ENCODE measurements around the gene SOX5. TPM values are rescaled to one million over a fixed set of nuclear protein-coding genes. Genes with fewer than 3 reads are reported as not detected.
"Not testable (repeated sequence)": the region's sequence is repeated elsewhere in the genome, so short reads cannot be mapped to it uniquely, and the experiment has no call there.

Gene SOX5
- total and polyA plus RNA-seq, 5 donors: 1.9 to 14.3 (median 10.0) TPM

DNA sequence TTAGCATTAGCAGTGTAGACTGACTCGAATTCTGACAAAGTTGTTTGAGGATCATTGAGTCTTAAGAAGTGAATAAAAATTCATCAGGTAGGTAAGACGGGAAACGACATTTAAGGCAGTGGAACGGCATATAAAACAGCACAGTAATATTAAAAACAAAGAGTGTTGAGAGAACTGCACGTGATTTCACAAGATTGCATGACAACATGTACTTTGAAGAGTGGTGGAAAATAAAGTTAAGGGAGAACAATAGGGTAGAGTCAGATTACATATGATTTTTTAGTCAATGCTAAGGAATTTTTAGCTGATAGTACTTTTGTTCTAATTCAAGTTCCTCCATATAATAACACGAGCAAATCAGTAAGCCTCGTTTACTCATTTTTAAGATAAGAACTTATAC lies 115.4 kb downstream of the SOX5 start:
- Histone ChIP-seq H3K9me3 (ENCODE audit: control insufficient read depth, low read length) (no peaks in the 10 kb centered on the region), H3K27me3 (ENCODE audit: control insufficient read depth, insufficient read depth) (no peaks in the 10 kb centered on the region)

GRCh38 chr12:23831739-23832138 lies 117.7 kb downstream of the SOX5 start:
- DNase-seq: no peak
- Histone ChIP-seq H3K27ac (ENCODE audit: low read length) (no peak overlapping the region), H3K4me3 (ENCODE audit: low read length) (no peak overlapping the region), H3K27me3 (ENCODE audit: control insufficient read depth, insufficient read depth) (no peaks in the 10 kb centered on the region), H3K9me3 (ENCODE audit: control insufficient read depth, low read length) (no peaks in the 10 kb centered on the region), H3K4me1 (ENCODE audit: control insufficient read depth, insufficient read depth, low read length) (peaks cover 2% of the 10 kb centered on the region)
- intact Hi-C loops (cut with DNase I): no loop called here
- 71% methylated on average over 3 of the region's 3 CpGs for WGBS
- no peak for ATAC-seq

More for the DNA sequence above, 115.4 kb downstream of the SOX5 start:
- no peak overlapping the region for H3K4me3 ChIP-seq (ENCODE audit: low read length)
- ATAC-seq: no peak
- intact Hi-C loops (cut with DNase I): no loop called here
- H3K4me1 ChIP-seq (ENCODE audit: control insufficient read depth, insufficient read depth, low read length): peaks cover 2% of the 10 kb centered on the region
- WGBS: 73% methylated on average over 7 of the region's 7 CpGs
- DNase-seq: no peak
- H3K27ac ChIP-seq (ENCODE audit: low read length): no peak overlapping the region

DNA sequence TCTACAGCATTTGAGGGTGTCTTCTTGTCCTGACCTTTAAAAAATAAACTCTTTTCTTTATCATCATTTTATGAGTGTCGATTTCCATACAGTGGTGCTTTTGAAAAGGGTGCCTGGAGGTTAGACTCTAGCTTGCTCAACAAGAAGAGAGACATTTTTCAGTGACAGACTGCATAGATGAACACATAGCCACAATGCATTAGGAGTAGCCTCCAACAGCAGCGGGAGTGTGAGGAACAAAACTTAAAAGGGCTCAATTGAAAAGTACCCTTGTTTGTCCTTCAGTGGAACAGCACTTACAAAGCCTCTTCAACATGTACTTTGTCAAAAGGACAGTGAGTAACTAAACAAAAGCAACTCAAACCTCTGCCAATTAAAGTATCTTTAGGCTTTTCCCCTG lies 119.3 kb downstream of the SOX5 start:
- Histone ChIP-seq H3K27me3 (ENCODE audit: control insufficient read depth, insufficient read depth) (no peaks in the 10 kb centered on the region), H3K27ac (ENCODE audit: low read length) (no peak overlapping the region), H3K9me3 (ENCODE audit: control insufficient read depth, low read length) (no peaks in the 10 kb centered on the region), H3K4me1 (ENCODE audit: control insufficient read depth, insufficient read depth, low read length) (peaks cover 2% of the 10 kb centered on the region), H3K4me3 (ENCODE audit: low read length) (no peak overlapping the region)
- WGBS: 60% methylated on average over 2 of the region's 2 CpGs
- ATAC-seq (no peak), DNase-seq (no peak)
- intact Hi-C loops (cut with DNase I): no loop called here

- H3K9me3 ChIP-seq (ENCODE audit: control insufficient read depth, low read length): no peaks in the 10 kb centered on the region
- H3K4me3 ChIP-seq (ENCODE audit: low read length): no peak overlapping the region
- H3K27me3 ChIP-seq (ENCODE audit: control insufficient read depth, insufficient read depth): no peaks in the 10 kb centered on the region
- no peak for DNase-seq
- intact Hi-C loops (cut with DNase I): no loop called here
- H3K4me1 ChIP-seq (ENCODE audit: control insufficient read depth, insufficient read depth, low read length): peaks cover 2% of the 10 kb centered on the region
- no peak for ATAC-seq
- no peak overlapping the region for H3K27ac ChIP-seq (ENCODE audit: low read length)
- 96% methylated on average over 2 of the region's 2 CpGs for WGBS
These were observed 122.1 kb downstream of the SOX5 start for GRCh38 chr12:23827353-23827752.

- H3K4me1 ChIP-seq (ENCODE audit: control insufficient read depth, insufficient read depth, low read length): not testable (repeated sequence)
- 89% methylated on average over 11 of the region's 11 CpGs for WGBS
These were observed 124.3 kb downstream of the SOX5 start for GRCh38 chr12:23825124-23825523.

GRCh38 chr12:23824358-23824757 lies 125.1 kb downstream of the SOX5 start:
- Histone ChIP-seq H3K4me1 (ENCODE audit: control insufficient read depth, insufficient read depth, low read length) (no peaks in the 10 kb centered on the region), H3K27ac (ENCODE audit: low read length) (no peak overlapping the region), H3K4me3 (ENCODE audit: low read length) (no peak overlapping the region), H3K27me3 (ENCODE audit: control insufficient read depth, insufficient read depth) (no peaks in the 10 kb centered on the region), H3K9me3 (ENCODE audit: control insufficient read depth, low read length) (no peaks in the 10 kb centered on the region)
- intact Hi-C loops (cut with DNase I): no loop called here
- DNase-seq (no peak), ATAC-seq (no peak)
- WGBS: 87% methylated on average over 8 of the region's 8 CpGs

More at GRCh38 chr12:23825124-23825523, 124.3 kb downstream of the SOX5 start:
- H3K27me3 ChIP-seq (ENCODE audit: control insufficient read depth, insufficient read depth); DNase-seq; intact Hi-C loops (cut with DNase I); H3K27ac ChIP-seq (ENCODE audit: low read length); H3K9me3 ChIP-seq (ENCODE audit: control insufficient read depth, low read length); ATAC-seq; H3K4me3 ChIP-seq (ENCODE audit: low read length): not testable (repeated sequence)

DNA sequence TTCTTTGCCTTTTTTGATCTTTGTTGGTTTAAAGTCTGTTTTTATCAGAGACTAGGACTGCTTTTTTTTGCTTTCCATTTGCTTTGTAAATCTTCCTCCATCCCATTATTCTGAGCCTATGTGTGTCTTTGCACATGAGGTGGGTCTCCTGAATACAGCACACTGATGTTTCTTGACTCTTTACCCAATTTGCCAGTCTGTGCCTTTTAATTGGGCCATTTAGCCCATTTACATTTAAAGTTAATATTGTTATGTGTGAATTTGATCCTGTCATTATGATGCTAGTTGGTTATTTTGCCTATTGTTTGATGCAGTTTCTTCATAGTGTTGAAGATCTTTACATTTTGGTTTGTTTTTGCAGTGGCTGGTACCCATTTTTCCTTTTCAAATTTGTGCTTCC lies 126.6 kb downstream of the SOX5 start:
- H3K9me3 ChIP-seq (ENCODE audit: control insufficient read depth, low read length); ATAC-seq; H3K4me3 ChIP-seq (ENCODE audit: low read length); H3K4me1 ChIP-seq (ENCODE audit: control insufficient read depth, insufficient read depth, low read length); intact Hi-C loops (cut with DNase I); H3K27ac ChIP-seq (ENCODE audit: low read length); H3K27me3 ChIP-seq (ENCODE audit: control insufficient read depth, insufficient read depth); DNase-seq: not testable (repeated sequence)

DNA sequence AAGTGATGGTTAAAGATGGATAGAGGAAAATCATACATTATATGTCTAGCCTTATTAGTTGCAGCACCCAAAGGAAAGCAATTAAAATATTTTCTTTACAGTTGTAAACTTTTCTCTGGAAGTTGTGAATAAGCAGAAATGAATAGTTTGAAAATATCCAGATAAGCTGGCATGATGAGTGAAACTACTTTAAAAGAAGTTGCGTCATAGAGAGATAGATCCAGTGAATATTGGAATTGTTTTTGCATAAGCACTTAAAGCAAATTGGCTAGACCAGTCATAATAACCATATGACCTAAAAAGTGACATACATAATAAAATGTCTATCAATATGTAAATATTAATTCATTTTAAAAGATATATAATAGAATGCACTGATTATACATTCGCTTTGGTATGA lies 132.1 kb downstream of the SOX5 start:
- no peaks in the 10 kb centered on the region for H3K9me3 ChIP-seq (ENCODE audit: control insufficient read depth, low read length)
- DNase-seq: no peak
- no peaks in the 10 kb centered on the region for H3K27me3 ChIP-seq (ENCODE audit: control insufficient read depth, insufficient read depth)
- intact Hi-C loops (cut with DNase I): no loop called here
- no peak for ATAC-seq
- 79% methylated on average over 2 of the region's 2 CpGs for WGBS
- no peaks in the 10 kb centered on the region for H3K4me1 ChIP-seq (ENCODE audit: control insufficient read depth, insufficient read depth, low read length)
- H3K27ac ChIP-seq (ENCODE audit: low read length): no peak overlapping the region
- no peak overlapping the region for H3K4me3 ChIP-seq (ENCODE audit: low read length)

GRCh38 chr12:23816394-23816851 lies 133.0 kb downstream of the SOX5 start:
- intact Hi-C loops (cut with DNase I): no loop called here
- no peak overlapping the region for H3K27ac ChIP-seq (ENCODE audit: low read length)
- no peak overlapping the region for H3K4me3 ChIP-seq (ENCODE audit: low read length)
- 91% methylated on average over 4 of the region's 4 CpGs for WGBS
- DNase-seq (no peak), ATAC-seq (no peak)
- H3K9me3 ChIP-seq (ENCODE audit: control insufficient read depth, low read length): no peaks in the 10 kb centered on the region
- no peaks in the 10 kb centered on the region for H3K27me3 ChIP-seq (ENCODE audit: control insufficient read depth, insufficient read depth)
- H3K4me1 ChIP-seq (ENCODE audit: control insufficient read depth, insufficient read depth, low read length): no peaks in the 10 kb centered on the region

DNA sequence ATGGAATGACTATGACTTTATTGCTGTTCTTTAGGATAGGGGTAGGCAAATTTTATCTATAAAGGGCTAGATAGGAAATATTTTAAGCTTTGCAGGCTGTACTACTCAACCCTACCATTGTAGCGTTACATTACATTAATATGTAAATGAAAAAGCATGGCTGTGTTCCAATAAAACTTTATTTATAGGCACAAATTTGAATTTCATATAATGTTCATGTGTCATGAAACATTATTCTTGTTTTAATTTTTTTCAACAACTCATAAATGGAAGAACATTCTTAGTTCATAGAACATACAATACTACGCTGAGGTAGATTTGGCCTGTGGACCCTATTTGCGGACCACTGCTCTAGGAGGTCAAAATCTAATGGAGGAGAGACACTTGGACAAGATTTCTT lies 133.7 kb downstream of the SOX5 start:
- Histone ChIP-seq H3K4me3 (ENCODE audit: low read length) (no peak overlapping the region), H3K9me3 (ENCODE audit: control insufficient read depth, low read length) (no peaks in the 10 kb centered on the region), H3K4me1 (ENCODE audit: control insufficient read depth, insufficient read depth, low read length) (no peaks in the 10 kb centered on the region), H3K27ac (ENCODE audit: low read length) (no peak overlapping the region), H3K27me3 (ENCODE audit: control insufficient read depth, insufficient read depth) (no peaks in the 10 kb centered on the region)
- DNase-seq: no peak
- WGBS: 99% methylated on average over 3 of the region's 3 CpGs
- intact Hi-C loops (cut with DNase I): no loop called here
- no peak for ATAC-seq

DNA sequence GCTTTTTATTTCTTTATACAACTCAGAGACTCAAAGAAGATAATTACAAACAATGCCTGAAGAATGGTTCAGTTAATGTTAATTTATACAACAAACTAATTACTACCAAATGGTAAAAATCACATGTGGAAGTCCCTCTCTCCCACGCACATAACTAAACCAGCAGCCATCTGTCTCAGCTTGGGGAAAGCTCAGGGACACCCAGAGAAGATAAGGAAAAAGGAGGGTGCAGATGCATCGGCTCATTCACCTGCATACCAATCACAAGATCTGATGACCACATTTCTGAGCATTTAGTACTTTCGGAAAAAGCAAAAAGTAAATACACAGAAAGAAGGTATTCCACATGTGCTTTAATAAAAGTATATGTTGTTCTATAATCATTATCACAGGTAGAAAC lies 136.3 kb downstream of the SOX5 start:
- 77% methylated on average over 3 of the region's 3 CpGs for WGBS
- Histone ChIP-seq H3K27me3 (ENCODE audit: control insufficient read depth, insufficient read depth) (no peaks in the 10 kb centered on the region), H3K9me3 (ENCODE audit: control insufficient read depth, low read length) (no peaks in the 10 kb centered on the region), H3K4me3 (ENCODE audit: low read length) (no peak overlapping the region), H3K27ac (ENCODE audit: low read length) (no peak overlapping the region), H3K4me1 (ENCODE audit: control insufficient read depth, insufficient read depth, low read length) (peaks cover 1% of the 10 kb centered on the region)
- DNase-seq (no peak), ATAC-seq (no peak)
- intact Hi-C loops (cut with DNase I): no loop called here

DNA sequence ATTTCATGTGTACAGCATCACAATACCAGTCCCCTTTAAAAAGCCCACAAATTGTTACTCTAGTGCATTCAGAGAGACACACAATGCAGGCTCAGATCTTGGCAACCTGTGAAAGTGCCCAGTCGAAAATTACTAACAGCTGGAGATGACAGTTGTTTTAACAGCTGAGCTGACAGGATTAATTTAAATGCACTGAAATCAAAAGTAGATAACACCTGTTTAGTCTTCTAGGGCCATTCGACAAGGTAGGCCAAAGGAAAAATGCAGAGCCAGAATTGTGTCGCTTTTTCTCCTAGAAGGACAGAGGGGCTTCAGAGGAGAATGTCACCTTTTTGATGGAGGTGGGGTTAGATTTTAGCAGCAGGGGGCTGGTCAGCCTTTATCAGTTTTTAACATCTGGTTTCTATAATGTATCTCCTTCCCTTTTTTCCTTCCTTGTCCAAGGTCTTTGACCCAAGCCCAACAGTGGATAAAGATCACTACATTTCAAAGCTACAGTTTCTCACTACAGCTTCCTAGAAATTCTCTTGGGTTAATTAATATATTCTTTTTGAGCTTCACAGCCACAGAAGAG lies 139.1 kb downstream of the SOX5 start:
- no peak overlapping the region for H3K4me3 ChIP-seq (ENCODE audit: low read length)
- no peak overlapping the region for H3K27ac ChIP-seq (ENCODE audit: low read length)
- ATAC-seq (no peak), DNase-seq (no peak)
- no peaks in the 10 kb centered on the region for H3K27me3 ChIP-seq (ENCODE audit: control insufficient read depth, insufficient read depth)
- WGBS: 59% methylated on average over 3 of the region's 3 CpGs
- intact Hi-C loops (cut with DNase I): no loop called here
- no peaks in the 10 kb centered on the region for H3K9me3 ChIP-seq (ENCODE audit: control insufficient read depth, low read length)
- peaks cover 1% of the 10 kb centered on the region for H3K4me1 ChIP-seq (ENCODE audit: control insufficient read depth, insufficient read depth, low read length)

All from right cardiac atrium (tissue), 5 donors.